Measurements from ENCODE around the gene FCRL5.

FCRL5 gene

DNA sequence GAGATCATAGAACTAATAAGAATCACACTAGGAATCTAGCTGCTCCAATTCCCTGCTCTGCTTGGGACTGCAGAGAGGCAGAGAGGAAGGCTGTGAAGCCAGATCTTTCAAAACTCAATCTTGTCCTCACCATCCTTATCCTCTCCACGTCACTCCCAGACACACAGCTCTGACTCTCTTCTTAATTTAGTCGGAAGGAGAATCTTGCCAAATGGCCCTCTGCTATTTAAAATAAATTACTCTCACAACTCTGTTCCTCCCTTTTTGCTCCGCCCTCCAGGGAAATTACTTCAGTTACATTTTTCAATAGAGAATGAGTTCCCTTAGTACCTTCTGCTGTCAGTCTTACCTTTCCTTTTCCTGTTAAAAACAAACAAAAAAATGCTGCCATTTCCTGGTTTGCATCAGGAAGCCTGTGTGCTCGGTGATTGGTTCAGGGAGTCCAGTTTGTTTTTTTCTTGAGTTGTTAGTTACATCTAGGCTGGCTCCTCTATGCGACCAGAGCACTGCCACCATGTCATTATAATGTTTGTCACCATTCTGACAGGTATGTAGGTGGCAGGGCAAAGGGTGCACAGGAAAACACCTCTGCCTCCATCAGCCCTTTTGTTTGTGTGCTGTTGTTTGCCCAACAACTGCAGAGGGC is 80.1 kb downstream of the FCRL5 start:
- no peak for ATAC-seq
- TF ChIP-seq ESRRG (CRISPR knock-in tag; IDR thresholded peaks at IDR 0.05): no peak
- TF ChIP-seq, protein P1, sequence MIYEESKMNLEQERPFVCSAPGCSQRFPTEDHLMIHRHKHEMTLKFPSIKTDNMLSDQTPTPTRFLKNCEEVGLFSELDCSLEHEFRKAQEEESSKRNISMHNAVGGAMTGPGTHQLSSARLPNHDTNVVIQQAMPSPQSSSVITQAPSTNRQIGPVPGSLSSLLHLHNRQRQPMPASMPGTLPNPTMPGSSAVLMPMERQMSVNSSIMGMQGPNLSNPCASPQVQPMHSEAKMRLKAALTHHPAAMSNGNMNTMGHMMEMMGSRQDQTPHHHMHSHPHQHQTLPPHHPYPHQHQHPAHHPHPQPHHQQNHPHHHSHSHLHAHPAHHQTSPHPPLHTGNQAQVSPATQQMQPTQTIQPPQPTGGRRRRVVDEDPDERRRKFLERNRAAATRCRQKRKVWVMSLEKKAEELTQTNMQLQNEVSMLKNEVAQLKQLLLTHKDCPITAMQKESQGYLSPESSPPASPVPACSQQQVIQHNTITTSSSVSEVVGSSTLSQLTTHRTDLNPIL (CRISPR knock-in tag; IDR thresholded peaks at IDR 0.05; ENCODE audit: low read depth): no peak
- TF ChIP-seq GLIS3 (CRISPR knock-in tag; IDR thresholded peaks at IDR 0.05): no peak
- TF ChIP-seq ZNF8 (CRISPR knock-in tag; IDR thresholded peaks at IDR 0.05): no peak
- TF ChIP-seq, protein P2, sequence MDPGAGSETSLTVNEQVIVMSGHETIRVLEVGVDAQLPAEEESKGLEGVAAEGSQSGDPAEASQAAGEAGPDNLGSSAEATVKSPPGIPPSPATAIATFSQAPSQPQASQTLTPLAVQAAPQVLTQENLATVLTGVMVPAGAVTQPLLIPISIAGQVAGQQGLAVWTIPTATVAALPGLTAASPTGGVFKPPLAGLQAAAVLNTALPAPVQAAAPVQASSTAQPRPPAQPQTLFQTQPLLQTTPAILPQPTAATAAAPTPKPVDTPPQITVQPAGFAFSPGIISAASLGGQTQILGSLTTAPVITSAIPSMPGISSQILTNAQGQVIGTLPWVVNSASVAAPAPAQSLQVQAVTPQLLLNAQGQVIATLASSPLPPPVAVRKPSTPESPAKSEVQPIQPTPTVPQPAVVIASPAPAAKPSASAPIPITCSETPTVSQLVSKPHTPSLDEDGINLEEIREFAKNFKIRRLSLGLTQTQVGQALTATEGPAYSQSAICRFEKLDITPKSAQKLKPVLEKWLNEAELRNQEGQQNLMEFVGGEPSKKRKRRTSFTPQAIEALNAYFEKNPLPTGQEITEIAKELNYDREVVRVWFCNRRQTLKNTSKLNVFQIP (CRISPR knock-in tag; IDR thresholded peaks at IDR 0.05; ENCODE audit: borderline replicate concordance, low read depth): no peak
- TF ChIP-seq, protein P3, sequence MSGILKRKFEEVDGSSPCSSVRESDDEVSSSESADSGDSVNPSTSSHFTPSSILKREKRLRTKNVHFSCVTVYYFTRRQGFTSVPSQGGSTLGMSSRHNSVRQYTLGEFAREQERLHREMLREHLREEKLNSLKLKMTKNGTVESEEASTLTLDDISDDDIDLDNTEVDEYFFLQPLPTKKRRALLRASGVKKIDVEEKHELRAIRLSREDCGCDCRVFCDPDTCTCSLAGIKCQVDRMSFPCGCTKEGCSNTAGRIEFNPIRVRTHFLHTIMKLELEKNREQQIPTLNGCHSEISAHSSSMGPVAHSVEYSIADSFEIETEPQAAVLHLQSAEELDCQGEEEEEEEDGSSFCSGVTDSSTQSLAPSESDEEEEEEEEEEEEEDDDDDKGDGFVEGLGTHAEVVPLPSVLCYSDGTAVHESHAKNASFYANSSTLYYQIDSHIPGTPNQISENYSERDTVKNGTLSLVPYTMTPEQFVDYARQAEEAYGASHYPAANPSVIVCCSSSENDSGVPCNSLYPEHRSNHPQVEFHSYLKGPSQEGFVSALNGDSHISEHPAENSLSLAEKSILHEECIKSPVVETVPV (CRISPR knock-in tag; IDR thresholded peaks at IDR 0.05): no peak
- no peak for TF ChIP-seq ZNF565 (CRISPR knock-in tag; conservative IDR thresholded peaks at IDR 0.05; ENCODE audit: low read depth)
- TF ChIP-seq ZFP30 (CRISPR knock-in tag; IDR thresholded peaks at IDR 0.05): no peak
- no peak for TF ChIP-seq RARB (CRISPR knock-in tag; IDR thresholded peaks at IDR 0.05)
- no peak for TF ChIP-seq TCF4 (CRISPR knock-in tag; IDR thresholded peaks at IDR 0.05; ENCODE audit: borderline replicate concordance)
- no peak for TF ChIP-seq TOX (CRISPR knock-in tag; IDR thresholded peaks at IDR 0.05; ENCODE audit: borderline replicate concordance)

DNA sequence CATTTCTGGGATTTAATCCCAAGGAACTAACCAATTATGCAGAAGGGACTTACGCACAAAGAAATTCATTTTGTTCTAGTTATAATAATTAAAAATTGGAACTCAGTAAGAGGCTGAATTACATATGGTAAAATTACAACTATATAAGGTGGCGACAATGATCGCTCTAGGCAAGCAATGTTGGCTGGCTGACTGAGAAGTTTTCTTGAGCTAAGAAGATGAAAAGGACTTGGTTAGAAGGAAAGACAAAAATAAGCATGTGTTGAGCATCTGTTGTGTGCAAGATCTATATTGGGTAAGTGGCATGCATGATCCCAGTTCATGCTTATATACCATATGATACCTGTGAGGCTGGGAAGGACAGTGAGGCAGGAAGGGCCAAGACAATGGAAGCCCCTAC is 80.8 kb downstream of the FCRL5 start:
- ATAC-seq: no peak
- no peak for TF ChIP-seq SNAI2 (CRISPR knock-in tag; IDR thresholded peaks at IDR 0.05)

DNA sequence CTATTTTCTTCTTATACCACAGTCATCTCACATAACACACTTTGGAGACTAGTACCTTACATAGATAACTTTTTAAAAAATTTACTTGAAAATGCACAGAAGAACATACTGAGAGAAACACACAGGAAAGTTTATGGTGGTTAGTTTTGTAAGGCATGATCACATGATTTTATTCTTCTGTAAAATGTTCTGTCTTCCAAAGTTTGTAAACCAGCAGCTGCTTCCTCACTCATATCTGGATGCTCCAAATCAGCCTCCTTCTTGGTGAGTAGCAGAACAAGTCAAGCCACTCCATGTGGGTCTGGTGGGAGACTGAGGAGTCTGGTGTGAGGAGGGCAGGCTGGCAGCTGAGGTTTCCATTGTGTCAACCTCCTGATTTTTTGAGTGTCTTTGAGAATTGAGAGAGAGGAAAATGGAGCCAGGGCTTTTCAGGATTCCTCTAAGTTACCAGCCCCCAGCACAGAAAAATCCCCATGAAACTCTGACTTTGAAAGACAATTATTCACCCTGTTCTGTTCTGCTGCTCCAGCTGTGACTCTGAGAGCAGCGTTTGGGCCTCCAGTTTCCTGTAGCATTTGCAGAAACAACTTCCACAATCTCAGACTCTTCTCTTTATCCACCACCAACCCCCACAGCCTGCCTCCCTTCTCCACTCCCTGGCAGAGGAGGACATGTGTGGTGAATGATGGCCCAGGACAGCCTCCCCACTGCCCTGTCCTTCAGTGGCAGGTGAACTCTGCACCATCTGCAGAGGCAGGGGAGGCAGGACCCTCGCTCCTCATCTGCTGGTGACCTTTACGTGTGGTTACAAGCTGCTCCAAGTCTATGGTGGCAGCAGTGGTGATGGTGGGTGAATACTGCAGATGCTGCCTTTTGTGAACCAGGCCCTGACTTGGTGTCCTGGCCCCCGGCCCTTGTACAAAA is 82.3 kb downstream of the FCRL5 start:
- no peak for ATAC-seq
- TF ChIP-seq ZFP3 (CRISPR knock-in tag; IDR thresholded peaks at IDR 0.05): no peak
- TF ChIP-seq SNAI2 (CRISPR knock-in tag; IDR thresholded peaks at IDR 0.05): no peak
- TF ChIP-seq, protein P4, sequence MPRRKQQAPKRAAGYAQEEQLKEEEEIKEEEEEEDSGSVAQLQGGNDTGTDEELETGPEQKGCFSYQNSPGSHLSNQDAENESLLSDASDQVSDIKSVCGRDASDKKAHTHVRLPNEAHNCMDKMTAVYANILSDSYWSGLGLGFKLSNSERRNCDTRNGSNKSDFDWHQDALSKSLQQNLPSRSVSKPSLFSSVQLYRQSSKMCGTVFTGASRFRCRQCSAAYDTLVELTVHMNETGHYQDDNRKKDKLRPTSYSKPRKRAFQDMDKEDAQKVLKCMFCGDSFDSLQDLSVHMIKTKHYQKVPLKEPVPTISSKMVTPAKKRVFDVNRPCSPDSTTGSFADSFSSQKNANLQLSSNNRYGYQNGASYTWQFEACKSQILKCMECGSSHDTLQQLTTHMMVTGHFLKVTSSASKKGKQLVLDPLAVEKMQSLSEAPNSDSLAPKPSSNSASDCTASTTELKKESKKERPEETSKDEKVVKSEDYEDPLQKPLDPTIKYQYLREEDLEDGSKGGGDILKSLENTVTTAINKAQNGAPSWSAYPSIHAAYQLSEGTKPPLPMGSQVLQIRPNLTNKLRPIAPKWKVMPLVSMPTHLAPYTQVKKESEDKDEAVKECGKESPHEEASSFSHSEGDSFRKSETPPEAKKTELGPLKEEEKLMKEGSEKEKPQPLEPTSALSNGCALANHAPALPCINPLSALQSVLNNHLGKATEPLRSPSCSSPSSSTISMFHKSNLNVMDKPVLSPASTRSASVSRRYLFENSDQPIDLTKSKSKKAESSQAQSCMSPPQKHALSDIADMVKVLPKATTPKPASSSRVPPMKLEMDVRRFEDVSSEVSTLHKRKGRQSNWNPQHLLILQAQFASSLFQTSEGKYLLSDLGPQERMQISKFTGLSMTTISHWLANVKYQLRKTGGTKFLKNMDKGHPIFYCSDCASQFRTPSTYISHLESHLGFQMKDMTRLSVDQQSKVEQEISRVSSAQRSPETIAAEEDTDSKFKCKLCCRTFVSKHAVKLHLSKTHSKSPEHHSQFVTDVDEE (CRISPR knock-in tag; IDR thresholded peaks at IDR 0.05): no peak
- no peak for TF ChIP-seq TCF4 (CRISPR knock-in tag; IDR thresholded peaks at IDR 0.05; ENCODE audit: borderline replicate concordance)
- TF ChIP-seq GLIS3 (CRISPR knock-in tag; IDR thresholded peaks at IDR 0.05): no peak
- TF ChIP-seq, protein P3 (CRISPR knock-in tag; IDR thresholded peaks at IDR 0.05): no peak
- TF ChIP-seq, protein P5, sequence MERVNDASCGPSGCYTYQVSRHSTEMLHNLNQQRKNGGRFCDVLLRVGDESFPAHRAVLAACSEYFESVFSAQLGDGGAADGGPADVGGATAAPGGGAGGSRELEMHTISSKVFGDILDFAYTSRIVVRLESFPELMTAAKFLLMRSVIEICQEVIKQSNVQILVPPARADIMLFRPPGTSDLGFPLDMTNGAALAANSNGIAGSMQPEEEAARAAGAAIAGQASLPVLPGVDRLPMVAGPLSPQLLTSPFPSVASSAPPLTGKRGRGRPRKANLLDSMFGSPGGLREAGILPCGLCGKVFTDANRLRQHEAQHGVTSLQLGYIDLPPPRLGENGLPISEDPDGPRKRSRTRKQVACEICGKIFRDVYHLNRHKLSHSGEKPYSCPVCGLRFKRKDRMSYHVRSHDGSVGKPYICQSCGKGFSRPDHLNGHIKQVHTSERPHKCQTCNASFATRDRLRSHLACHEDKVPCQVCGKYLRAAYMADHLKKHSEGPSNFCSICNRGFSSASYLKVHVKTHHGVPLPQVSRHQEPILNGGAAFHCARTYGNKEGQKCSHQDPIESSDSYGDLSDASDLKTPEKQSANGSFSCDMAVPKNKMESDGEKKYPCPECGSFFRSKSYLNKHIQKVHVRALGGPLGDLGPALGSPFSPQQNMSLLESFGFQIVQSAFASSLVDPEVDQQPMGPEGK (CRISPR knock-in tag; IDR thresholded peaks at IDR 0.05; ENCODE audit: borderline replicate concordance): no peak
- no peak for TF ChIP-seq ESRRG (CRISPR knock-in tag; IDR thresholded peaks at IDR 0.05)
- TF ChIP-seq ZC3H10 (CRISPR knock-in tag; IDR thresholded peaks at IDR 0.05): no peak
- TF ChIP-seq BACH2 (CRISPR knock-in tag; IDR thresholded peaks at IDR 0.05; ENCODE audit: borderline replicate concordance): no peak
- TF ChIP-seq ISL1 (CRISPR knock-in tag; IDR thresholded peaks at IDR 0.05): no peak
- TF ChIP-seq OSR1 (CRISPR knock-in tag; IDR thresholded peaks at IDR 0.05): no peak
- TF ChIP-seq PPARA (CRISPR knock-in tag; IDR thresholded peaks at IDR 0.05; ENCODE audit: borderline replicate concordance): no peak
- TF ChIP-seq, protein P2 (CRISPR knock-in tag; IDR thresholded peaks at IDR 0.05; ENCODE audit: borderline replicate concordance, low read depth): no peak
- TF ChIP-seq ZFP30 (CRISPR knock-in tag; IDR thresholded peaks at IDR 0.05): no peak
